Stimulated activated CD8-positive, alpha-beta memory T cell treated with anti-CD3 and anti-CD28 coated beads, Interleukin-2, amount 100 ng/mL, for 48 hours (primary cell): Measurements from ENCODE around the gene TBC1D22A.

Experiments used
- DNase-seq, 2 donors: peaks; one replicate each; pipeline ENCODE4 v3.0.0-alpha.2; 2020; ENCODE audit warnings: low read depth in 2 of 2

TBC1D22A gene

DNA sequence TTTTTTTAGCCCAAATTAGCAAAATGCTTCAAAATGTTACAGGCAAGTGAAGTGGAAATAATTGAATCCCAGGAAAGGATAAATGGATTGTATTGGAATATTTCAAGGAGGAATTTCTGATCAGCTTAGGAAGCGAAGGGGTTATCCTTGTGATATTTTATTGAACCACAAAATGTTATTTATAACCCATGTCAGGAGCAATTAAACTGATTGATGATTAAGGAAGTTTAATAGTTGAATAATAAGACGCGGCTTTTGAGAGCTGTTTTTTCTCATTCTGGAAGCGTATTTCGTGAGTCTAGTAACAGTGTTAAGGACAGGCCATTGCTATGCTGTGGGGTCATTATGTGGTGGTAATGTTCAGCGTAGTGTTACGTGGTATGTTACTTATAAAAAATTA, 192.3 kb downstream of the TBC1D22A start:
- no peak for DNase-seq

DNA sequence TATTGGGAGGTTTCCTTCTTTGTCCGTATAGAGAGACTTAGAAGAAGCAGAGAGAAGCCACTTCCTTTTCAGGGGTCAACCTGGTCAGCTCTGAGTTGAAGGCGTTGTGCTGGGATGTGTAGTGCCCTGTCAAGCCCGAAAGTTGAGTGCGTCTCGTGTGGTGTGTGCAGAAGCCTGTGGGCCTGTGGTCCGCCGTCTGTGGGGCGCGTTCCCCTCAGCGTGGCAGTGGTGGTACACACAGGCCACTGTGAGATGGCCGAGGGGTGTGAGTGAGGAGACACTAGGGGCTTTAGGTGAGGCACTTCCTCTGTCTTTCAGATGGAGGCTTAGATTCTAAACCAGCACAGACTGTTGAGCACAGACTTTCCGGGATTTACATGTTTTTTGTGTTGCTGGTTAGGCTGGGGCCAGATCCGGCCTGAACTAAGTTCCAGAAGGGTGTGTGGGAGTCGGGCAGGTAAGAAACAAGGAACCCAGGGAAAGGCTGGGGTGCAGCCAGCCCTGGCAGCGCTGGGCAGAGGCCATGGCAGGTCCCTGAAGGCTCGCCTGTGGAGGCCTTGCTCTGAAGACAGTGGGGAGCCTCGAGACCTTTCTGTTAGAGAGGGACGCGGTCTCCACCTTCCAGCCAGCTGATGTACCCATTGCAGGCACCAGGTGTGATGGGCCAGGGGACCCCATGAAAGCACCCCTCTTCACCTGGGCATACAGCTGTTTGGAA, 194.2 kb downstream of the TBC1D22A start:
- DNase-seq = no peak

DNA sequence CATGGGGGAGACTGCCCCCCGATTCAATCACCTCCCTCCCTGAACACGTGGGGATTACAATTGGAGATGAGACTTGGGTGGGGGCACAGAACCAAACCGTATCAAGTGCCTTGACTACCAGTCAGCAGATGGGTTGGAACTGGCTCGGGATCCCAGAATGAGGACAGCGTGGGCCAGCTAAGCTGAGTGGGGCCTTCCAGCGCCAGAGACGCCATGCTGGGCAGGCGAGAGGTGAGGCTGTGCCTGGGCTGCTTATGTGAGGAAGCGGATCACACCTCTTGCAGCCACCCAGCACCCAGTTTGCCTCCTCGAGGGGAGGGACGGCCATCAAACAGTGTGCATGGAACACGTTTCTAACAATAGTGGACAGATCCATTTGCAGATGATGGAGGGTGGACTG, 195.1 kb downstream of the TBC1D22A start:
- no peak for DNase-seq

DNA sequence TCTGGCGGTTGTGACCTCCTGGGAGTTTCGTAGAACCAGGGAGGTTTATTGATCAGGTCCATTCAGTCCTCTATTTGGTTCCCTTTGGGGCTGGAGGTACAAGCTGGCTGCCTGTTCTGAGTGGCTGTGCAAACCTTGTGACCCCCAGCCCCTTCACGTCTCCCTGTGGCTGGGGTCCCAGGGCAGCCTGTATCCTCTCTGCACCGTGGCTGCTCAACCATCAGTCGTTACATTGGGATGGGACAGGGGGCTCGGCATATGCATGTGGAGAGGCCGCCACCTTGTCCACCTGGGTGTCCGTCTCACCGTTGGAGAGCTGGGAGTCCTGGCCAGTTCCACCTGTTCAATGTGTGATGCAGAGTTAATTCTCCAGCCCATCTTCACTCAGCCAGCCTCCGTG, 195.7 kb downstream of the TBC1D22A start:
- no peak for DNase-seq

DNA sequence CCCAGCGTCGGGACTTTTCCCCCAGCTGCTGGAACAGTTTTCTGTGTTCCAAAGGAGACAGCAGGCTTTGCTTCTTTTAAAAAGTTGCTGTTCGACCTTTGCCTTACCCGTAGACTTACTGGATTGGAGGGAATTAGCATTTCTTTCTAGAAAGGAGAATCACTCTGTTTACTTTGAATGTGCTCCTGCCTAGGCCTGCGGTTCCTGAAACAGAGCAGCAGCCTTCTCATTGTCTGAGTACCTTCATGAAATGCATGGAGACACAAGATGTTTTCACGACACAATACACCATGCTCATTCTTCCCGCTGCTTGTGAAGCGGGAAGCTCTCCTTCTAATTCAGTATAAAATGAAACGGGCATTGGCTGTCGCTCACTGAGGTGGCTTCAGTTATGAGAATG, 196.2 kb downstream of the TBC1D22A start:
- no peak for DNase-seq

DNA sequence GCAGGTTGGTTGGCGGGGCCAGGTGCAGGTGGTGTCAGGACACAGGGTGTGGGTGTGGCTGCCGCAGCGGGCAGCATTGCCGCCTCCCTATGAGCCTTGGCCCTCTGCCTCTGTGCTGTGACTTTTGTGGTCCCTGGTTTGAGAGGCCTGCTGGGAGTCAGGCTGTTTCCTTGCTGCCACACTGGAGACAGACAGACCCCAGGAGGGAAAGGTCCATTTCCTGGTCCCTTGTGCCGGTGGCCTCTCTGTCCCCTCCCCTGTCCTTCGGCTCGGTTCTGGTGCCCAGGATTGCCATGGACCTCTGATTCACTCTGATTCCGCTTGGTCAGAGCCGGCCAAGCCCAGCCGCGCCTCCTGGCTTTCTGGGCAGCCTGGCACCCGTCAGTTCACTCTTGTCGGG, 196.9 kb downstream of the TBC1D22A start:
- no peak for DNase-seq

DNA sequence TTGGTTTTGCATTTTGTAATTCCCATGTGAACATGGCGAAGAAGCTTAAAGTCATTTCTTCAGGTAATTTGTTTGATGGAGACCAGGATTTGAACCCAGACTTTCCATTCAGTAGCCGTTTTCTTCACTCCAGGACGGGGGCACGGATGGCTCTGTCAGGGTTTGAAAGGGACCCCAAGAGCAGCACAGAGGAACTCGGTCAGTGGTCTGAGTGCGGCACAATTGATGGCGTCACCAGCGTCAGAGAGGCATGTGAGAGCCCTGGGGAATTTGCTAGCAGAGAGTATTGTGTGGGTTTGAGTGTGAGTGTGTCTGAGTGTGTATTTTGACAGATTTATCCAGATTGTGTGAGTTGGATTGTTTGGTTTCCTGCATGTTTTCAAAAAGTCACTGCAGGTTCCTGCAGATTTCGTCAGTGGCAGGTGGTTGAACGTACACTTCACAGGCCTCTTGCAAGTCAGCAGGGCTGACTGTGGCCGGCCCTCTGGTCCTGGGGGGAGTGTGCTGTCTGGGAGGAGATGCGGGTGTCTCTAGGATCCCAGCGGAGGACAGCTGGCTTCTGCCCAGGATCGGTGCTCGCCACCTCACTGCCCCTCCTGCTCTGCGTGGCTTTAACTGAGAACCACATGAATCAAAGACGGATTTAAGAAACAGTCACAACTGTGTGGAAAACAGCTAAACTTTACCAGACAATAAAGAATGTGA, 199.3 kb downstream of the TBC1D22A start:
- DNase-seq = no peak

DNA sequence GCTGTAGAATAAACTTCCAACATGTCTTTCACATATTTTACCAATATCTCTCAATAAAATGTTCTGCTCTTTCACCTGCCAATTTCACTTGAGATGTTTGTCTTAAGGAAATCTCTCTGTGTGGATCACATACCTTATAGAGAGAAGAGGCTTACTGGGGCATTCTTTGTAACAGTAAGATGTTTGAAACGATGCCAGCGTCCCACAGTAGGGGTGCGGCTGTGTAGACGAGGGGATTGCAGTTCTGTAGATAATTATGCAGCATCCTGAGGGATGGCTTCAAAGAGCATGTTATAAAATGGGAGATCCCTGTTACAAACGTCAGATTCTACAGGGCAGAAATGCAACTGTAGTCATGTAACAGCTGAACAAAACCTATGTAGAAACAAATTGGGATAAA, 200.0 kb downstream of the TBC1D22A start:
- no peak for DNase-seq

DNA sequence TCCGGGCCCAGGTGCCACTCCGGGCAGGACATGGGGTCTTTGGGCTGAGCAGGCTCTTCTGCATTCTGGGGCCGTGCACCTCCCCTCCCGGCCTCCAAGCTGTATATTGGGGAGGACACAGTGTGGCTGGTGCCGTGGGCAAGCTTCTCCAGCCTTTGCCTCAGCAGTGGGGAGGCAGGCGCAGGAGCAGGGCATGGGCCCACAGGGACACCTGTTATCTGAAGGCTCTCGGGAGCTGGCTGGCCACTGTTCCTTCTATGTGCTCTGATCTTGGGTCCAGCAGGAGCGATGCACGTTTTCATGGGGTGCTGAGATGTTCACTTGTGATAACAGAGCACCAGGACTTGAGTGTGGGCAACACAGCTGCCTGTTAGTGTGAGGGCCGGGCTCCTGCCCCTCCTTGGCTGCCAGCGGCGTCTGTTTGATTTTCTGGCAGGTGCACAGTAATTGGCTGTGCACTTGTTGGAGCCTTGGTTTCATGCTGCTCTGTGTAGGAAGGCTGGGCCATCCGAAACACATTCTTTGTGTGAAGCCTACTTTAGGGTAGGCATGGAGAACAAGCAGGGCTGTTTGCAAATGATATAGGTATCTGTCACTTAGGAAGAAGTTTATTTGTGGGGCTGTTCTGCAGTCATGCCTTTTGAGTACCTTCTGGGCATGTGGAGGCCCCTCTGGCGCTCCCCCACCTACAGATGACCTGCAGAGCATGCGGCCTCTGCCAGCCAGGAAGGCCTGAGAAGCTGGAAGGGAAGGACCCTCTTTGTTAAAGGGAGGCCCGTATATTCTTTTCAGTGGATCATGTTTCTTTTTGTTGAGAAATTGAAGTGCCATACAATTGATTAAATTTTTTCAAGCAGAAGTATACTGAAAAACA, 201.5 kb downstream of the TBC1D22A start:
- no peak for DNase-seq

DNA sequence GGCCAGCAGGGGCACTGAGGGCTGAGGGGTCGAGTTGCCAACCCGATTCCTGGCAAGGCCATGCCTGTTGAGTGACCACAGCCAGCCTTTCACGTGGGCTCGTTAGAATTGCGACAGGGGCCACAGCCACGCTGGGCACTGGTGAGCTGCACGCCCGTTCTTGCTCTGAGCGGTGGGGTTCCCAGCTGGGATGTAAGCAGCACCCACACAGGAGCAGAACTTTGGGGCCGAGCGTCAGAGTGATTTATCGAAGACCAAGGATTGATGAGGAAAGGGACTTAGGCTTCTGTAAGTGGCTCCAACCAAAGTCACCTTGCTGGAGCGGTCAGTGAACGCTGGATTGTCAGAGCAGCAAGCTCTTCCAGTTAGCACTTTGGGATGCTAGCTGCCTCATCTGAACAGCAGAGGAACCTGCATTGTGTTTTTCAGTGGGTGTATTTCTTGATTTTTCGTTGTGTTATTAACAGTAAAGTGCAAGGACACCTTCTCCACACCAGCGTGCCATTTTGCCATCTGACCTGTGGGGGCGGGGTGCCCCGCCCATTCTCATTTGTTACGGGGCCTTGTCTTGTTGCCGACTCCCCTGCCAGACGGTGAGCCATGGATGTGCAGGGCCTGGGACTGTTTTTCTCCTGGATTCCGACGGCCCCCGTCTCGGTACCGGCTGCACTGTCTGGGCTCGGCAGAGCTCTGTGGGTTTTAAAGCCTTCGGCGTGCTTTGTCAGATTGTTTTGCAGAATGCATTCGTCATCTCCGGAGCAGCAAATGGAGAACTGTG, 202.5 kb downstream of the TBC1D22A start:
- DNase-seq = no peak

DNA sequence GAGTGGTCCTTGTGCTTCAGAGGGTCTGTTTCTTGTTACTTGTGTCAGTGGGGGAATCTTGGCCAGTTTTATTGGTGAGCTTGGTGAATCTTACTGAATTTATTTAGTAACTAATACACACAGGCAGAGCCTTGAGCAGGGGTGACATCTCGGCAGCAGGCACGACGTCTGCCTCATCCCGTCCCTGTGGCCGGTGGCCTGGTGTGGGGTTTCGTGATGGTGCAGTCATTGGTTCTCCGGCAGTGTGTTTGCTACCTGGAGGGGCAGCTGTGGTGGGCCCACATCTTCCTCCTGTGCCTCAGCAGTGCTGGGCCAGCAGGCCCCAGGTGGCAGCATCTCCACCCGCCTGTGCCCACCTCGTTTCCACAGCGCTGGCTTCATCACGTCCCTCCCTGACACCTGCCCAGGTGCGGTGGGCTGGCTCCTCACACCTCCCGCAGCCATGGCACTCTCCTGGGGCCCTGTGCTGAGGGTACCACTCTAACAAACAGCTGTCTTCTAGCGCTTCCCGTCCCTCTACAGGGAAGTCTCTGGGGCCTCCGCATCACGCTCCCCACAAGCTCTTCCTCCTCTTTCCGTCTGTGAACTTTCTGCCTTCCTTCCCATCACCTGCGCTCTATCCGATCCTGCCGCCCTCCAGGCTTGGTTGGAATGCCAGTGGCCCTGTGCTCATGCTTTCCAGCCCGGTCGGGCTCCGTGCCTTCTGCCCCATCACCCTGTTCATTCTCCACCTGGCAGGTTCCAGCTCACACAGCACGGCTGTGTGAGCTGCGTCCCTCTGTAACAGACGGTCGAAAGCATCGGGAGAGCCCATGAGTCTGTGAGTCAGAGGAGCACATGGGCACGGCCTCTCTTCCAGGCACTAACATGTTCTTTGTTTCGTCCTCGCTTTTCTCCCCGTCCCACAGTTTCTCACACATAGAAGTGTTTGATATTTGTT, 203.4 kb downstream of the TBC1D22A start:
- no peak for DNase-seq

DNA sequence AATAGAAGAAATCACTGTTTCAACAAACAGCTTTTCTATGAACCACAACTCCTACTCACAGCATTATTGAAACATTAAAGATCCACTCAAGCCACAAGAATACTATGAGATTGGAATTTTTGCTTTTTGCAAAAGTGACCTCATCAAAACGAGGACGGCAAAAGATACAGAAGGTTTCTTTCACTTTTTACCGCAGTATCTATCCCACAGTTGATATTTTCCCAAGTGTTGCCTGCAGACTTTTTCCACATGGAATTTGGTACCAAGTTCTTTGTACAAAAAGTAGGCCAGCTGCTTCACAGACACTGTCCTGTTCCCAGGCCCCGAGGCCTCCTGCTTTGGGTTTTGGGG, 204.0 kb downstream of the TBC1D22A start:
- no peak for DNase-seq

DNA sequence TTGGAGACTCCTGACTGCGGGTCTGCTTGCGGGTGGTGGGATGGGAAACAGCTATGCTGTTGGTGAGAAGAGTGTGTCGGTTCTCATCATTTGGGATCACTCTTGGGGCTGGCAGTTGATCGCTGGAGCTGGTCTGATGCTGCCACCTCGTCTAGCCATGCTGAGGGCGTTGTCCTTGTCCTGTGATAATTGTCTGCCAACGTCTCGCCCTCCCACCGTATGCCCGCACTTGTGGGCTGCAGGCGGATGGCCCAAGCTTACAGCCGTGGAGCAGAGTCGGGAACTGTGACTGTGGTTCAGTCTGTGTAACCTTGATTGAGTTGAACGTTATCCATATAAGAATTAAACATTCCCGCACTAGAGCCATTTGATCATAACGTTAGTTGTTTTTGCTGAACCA, 204.4 kb downstream of the TBC1D22A start:
- DNase-seq = no peak

DNA sequence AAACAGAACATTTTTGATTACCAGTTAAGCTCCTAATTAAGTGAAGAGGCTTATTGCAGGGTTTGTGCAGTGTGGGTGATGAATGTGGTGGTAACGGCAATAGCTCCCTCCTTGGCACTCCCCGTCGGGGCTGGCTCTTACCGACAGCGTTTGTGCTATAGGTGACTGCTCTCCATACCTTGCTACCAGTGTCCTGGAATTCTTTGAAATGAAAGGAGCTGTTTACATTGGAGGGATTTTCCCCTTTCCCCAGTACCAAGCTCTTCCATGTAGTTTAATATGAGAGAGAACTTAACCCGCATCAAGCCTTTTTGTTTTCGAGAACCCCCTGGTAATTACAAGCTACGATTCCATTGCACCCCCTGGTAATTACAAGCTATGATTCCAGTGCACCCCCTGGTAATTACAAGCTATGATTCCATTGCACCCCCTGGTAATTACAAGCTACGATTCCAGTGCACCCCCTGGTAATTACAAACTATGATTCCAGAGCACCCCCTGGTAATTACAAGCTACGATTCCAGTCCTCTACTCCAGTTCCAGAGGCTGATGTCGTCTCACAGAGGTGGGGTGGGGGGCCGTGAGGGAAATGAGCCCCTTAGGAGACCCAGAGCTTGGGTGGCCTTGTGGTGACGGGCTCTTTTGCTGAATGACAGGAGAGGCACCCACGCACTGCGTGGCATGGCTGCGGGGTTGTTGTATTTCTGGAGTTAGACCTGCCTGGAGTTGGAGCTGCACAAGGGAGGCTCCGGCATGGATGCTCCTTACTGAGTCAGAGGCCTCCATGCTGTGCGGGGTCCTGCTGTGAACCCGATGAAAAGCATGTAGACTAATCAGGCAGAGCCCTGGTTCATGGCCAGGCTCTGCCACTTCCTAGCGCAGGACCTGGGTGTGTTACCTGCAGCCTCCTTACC, 205.3 kb downstream of the TBC1D22A start:
- no peak for DNase-seq

DNA sequence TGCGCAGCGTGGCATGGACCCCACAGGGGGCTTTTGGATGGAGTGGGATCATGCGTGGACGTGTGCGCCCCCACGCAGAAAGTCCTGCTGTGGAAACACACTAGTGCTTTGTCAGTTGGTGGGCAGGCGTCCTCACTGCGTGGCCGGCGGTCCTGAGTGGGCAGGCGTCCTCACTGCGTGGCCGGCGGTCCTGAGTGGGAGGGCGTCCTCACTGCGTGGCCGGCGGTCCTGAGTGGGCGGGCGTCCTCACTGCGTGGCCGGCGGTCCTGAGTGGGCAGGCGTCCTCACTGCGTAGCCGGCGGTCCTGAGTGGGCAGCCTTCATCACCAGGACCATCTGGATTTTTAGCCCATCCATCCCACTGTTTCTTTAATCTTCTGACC, 205.9 kb downstream of the TBC1D22A start:
- no peak for DNase-seq

DNA sequence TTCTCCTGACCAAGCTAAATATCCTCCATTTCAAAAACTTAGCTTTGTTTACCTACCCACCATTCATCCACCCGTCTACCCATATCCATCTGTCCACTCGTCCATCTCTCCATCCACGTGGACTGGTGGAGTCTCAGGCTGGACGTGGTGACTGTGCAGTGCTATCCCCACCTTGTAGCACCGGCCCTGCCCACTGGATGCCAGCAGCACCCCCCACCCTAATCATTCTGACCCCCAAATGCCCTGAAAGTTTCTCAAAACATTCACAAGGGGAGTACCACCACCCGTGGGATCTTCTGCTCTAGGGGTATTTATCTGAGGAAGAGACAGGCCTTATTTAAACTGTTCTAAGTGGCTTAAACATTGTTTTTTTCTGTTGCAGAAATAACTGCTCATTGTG, 206.4 kb downstream of the TBC1D22A start:
- no peak for DNase-seq

DNA sequence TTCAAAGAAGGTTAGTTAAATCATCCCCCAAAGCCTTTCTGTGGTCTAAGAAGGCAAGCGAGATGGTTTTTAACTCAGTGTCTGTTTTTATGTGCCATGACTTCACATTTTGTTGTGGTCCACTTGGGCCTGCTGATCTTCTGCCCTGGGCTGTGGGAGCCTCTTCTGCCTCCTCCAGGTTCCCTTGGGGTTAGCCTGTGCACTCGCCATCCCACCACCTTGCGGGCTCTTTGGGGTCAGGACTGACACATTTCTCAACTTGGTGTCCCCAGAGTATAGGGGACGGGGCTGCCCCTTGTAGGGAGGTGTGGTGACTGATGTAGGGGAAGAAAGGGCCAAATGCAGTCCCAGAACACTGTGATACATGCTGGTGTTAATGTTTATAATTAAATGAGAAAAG, 207.0 kb downstream of the TBC1D22A start:
- peak; percentile 69 to 71 for DNase-seq

DNA sequence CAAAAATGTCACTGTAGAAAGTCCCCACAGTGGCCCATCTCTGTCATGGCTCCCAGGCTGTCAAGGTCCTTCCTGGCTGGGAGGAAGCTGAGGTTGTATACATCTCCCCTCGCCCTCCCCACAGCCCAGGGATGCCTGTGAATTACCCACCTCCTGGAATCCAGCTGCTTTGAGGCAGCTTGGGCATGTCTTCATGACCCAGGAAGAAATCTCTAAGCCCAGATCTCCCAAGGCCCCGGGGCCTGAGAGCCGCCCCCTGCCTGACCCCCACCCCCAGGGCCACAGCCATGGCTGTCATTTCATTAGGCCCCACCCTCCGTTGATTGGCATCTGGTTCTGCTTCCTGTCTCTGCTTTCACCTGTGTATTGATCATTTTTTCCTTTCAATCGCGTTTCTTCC, 207.5 kb downstream of the TBC1D22A start:
- no peak for DNase-seq

DNA sequence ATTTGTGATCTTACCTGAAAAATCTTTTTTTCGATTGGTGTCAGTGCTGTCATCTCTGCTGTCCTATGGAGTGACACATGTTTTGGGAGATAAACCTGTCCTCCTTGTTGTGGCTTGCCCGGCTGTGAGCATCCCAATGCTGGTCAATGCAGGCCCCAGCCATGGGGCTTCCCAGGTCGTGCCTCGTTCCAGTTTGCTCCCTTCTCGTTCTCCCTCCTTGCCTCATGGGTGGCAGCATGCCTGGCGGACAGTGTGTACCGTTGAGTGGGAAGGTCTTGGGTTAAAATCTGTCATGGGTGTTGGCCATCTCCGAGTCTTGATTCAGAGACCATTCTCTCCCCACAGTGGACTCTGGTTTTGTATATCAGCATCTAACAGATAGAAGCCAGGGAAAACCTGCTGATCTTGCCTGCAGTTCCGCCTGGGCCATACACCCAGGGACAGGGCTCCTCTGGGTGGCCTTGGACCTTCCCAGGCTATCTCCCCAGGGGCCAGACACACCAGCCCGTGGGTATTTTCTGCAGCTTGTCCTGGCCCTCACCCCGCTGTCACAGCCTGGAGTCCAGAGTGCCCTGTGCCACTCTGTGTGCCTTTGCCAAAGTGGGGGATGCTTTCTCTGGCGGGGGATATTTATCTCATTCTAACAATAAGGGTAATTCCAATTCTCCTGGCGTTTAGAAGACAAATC, 208.1 kb downstream of the TBC1D22A start:
- no peak for DNase-seq
